Right cardiac atrium (tissue), 5 donors: ENCODE measurements around the gene CXXC5. TPM values are rescaled to one million over a fixed set of nuclear protein-coding genes. Genes with fewer than 3 reads are reported as not detected.

Source experiments
- ATAC-seq, 2 donors: fragments of 200-7000 bp; cut with Tn5 transposase; one replicate each; pipeline versions ENCODE4 v1.8.0 to v1.9.1; 2020; ENCODE audit warnings: moderate library complexity in 2 of 2, mild to moderate bottlenecking in 1 of 2
- DNase-seq, 3 donors: peaks; one replicate each; pipeline ENCODE4 v3.0.0-alpha.2; 2020
- H3K27ac ChIP-seq: one replicate; pipeline ENCODE4 v1.5.1; 2013; ENCODE audit warnings: mild to moderate bottlenecking, low read length, control low read depth, moderate library complexity
- H3K27me3 ChIP-seq: one replicate; pipeline ENCODE4 v1.6.1; 2013; ENCODE audit not compliant: control insufficient read depth, insufficient read depth
- H3K4me1 ChIP-seq: one replicate; pipeline ENCODE4 v1.6.1; 2013; ENCODE audit warnings: low read length; ENCODE audit not compliant: control insufficient read depth, insufficient read depth
- H3K4me3 ChIP-seq: one replicate; pipeline ENCODE4 v1.5.1; 2013; ENCODE audit warnings: low read length, control low read depth
- H3K9me3 ChIP-seq: one replicate; pipeline ENCODE4 v1.6.1; 2013; ENCODE audit warnings: low read length; ENCODE audit not compliant: control insufficient read depth
- WGBS: extraction: QIAGEN DNeasy Blood & Tissue Kit; methylation state at CpG from one replicate; pipeline ENCODE4 v1.1.7; 2013; 5-methylcytosine and 5-hydroxymethylcytosine counted together
- intact Hi-C, 4 donors: fragments of 100-400 bp; cut with DNase I; formaldehyde crosslinking; loops; one replicate each; pipeline versions ENCODE4 v1.11.0 to v1.14.0; 2022 to 2023
- polyA plus RNA-seq: library from polyadenylated mRNA; stranded (reverse); fragments of 200-250 nt; gene quantifications from one replicate; pipeline ENCODE4 v1.2.3, GENCODE V29; 2013
- total RNA-seq, 4 donors: library from RNA; stranded (reverse); fragmentation: NEBNext Ultra II Directional; extraction: Animal tissue kit (Norgen Biotek cat#: 25700); gene quantifications; one replicate each; pipeline ENCODE4 v1.2.1, GENCODE V29; 2021
- donor health status: healthy with polysubstance abuse.
- donor health status: DM: no; HTN: yes; CAD: no.
- donor health status: DM: no; HTN: no; CAD: no.
- donor health status: DM: no; HTN: yes; CAD: no; lungs with severe emphysema.
- donor health status: DM: yes; HTN: yes; CAD: no.

Gene CXXC5
- total and polyA plus RNA-seq, 5 donors = 33.9 to 70.5 (median 48.7) TPM

- DNase-seq (peak; percentile 48 to 86 (median 82)), ATAC-seq (peak; percentile 63 to 72)
- H3K9me3 ChIP-seq = no peaks in the 10 kb centered on the region
- intact Hi-C loops = no loop called here
- H3K27ac ChIP-seq = peak overlapping the region; percentile 76
- WGBS = 40% methylated on average over 22 of the region's 22 CpGs
- no peak overlapping the region for H3K4me3 ChIP-seq
- peaks cover 20% of the 10 kb centered on the region for H3K4me1 ChIP-seq
- H3K27me3 ChIP-seq = no peaks in the 10 kb centered on the region
Observed at GRCh38 chr5:139677736-139678613, 29.8 kb downstream of the CXXC5 start.

DNA sequence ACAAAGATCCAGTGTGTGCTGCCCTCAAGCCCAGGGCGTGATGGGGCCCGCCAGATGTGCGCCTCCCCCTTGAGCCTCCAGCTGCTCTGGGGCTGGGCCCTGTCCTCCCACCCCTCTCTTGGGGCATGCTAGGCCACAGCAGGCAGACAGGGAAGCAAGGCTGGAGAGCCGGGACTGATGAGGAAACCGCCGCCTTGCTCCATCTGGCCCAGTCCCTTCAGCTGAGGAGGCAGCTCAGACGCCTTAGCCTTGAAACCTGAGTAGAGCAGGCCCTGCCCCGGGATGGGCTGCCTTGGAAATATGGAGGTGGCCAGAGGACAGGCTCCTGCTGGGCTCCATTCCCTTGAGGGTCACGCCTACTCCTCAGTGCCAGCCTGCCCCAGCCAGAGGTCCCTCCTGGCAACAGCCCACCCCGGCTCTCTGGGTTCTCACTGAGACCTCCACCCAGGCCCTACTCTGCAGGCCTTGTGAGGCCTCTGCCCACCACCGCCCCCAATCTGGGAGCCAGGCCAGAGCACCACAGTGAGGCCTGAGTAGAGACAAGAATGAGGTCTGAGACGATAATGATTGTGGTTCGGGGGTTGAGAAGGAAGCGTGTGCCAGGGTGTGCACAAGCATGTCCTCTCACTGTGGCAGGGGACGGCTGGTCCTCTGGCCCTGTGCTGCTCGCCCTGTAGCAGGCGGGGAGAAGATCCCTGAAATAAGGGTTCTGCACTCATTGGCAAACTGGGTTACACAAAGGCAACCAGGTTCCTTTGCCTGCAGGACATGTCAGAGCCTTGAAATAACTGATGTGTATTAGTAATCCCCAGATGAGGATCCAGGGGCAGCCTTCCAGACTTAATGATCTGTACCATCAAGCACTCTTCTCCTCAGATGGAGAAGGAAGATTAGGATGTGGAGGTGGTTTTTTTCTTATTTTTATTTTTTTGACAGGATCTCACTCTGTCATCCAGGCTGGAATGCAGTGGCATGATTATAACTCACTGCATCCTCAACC, 30.9 kb downstream of the CXXC5 start:
- DNase-seq (peak in 2 of 3 donors; percentile 51 to 68), ATAC-seq (peak; percentile 13 to 29)
- Histone ChIP-seq H3K27ac (peak overlapping the region; percentile 26), H3K27me3 (no peaks in the 10 kb centered on the region), H3K4me3 (no peak overlapping the region), H3K4me1 (peaks cover 20% of the 10 kb centered on the region), H3K9me3 (no peaks in the 10 kb centered on the region)
- intact Hi-C loops = no loop called here
- WGBS = 66% methylated on average over 17 of the region's 17 CpGs

DNA sequence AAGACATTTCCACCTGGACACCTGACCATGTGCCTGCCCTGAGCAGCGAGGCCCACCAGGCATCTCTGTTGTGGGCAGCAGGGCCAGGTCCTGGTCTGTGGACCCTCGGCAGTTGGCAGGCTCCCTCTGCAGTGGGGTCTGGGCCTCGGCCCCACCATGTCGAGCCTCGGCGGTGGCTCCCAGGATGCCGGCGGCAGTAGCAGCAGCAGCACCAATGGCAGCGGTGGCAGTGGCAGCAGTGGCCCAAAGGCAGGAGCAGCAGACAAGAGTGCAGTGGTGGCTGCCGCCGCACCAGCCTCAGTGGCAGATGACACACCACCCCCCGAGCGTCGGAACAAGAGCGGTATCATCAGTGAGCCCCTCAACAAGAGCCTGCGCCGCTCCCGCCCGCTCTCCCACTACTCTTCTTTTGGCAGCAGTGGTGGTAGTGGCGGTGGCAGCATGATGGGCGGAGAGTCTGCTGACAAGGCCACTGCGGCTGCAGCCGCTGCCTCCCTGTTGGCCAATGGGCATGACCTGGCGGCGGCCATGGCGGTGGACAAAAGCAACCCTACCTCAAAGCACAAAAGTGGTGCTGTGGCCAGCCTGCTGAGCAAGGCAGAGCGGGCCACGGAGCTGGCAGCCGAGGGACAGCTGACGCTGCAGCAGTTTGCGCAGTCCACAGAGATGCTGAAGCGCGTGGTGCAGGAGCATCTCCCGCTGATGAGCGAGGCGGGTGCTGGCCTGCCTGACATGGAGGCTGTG, 32.4 kb downstream of the CXXC5 start:
- Histone ChIP-seq H3K4me3 (no peak overlapping the region), H3K9me3 (no peaks in the 10 kb centered on the region), H3K4me1 (peaks cover 17% of the 10 kb centered on the region), H3K27ac (no peak overlapping the region), H3K27me3 (no peaks in the 10 kb centered on the region)
- ATAC-seq (no peak), DNase-seq (peak in 1 of 3 donors; percentile 61)
- intact Hi-C loops = no loop called here
- 95% methylated on average over 36 of the region's 36 CpGs for WGBS

DNA sequence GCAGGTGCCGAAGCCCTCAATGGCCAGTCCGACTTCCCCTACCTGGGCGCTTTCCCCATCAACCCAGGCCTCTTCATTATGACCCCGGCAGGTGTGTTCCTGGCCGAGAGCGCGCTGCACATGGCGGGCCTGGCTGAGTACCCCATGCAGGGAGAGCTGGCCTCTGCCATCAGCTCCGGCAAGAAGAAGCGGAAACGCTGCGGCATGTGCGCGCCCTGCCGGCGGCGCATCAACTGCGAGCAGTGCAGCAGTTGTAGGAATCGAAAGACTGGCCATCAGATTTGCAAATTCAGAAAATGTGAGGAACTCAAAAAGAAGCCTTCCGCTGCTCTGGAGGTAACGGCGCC, 32.9 kb downstream of the CXXC5 start:
- no peak overlapping the region for H3K4me3 ChIP-seq
- H3K9me3 ChIP-seq = no peaks in the 10 kb centered on the region
- intact Hi-C loops = no loop called here
- H3K27me3 ChIP-seq = no peaks in the 10 kb centered on the region
- 95% methylated on average over 22 of the region's 22 CpGs for WGBS
- peaks cover 17% of the 10 kb centered on the region for H3K4me1 ChIP-seq
- H3K27ac ChIP-seq = no peak overlapping the region
- DNase-seq (no peak), ATAC-seq (no peak)

GRCh38 chr5:139681466-139681865, 33.3 kb downstream of the CXXC5 start:
- H3K27me3 ChIP-seq = no peaks in the 10 kb centered on the region
- H3K27ac ChIP-seq = no peak overlapping the region
- DNase-seq (no peak), ATAC-seq (no peak)
- H3K4me1 ChIP-seq = peaks cover 17% of the 10 kb centered on the region
- intact Hi-C loops = no loop called here
- H3K4me3 ChIP-seq = no peak overlapping the region
- no peaks in the 10 kb centered on the region for H3K9me3 ChIP-seq

- H3K27me3 ChIP-seq = no peaks in the 10 kb centered on the region
- no peaks in the 10 kb centered on the region for H3K9me3 ChIP-seq
- H3K4me3 ChIP-seq = no peak overlapping the region
- DNase-seq (no peak), ATAC-seq (no peak)
- H3K27ac ChIP-seq = no peak overlapping the region
- intact Hi-C loops = no loop called here
- peaks cover 14% of the 10 kb centered on the region for H3K4me1 ChIP-seq
- WGBS = 78% methylated on average over 29 of the region's 29 CpGs
Observed at GRCh38 chr5:139682016-139682975, 34.1 kb downstream of the CXXC5 start.

DNA sequence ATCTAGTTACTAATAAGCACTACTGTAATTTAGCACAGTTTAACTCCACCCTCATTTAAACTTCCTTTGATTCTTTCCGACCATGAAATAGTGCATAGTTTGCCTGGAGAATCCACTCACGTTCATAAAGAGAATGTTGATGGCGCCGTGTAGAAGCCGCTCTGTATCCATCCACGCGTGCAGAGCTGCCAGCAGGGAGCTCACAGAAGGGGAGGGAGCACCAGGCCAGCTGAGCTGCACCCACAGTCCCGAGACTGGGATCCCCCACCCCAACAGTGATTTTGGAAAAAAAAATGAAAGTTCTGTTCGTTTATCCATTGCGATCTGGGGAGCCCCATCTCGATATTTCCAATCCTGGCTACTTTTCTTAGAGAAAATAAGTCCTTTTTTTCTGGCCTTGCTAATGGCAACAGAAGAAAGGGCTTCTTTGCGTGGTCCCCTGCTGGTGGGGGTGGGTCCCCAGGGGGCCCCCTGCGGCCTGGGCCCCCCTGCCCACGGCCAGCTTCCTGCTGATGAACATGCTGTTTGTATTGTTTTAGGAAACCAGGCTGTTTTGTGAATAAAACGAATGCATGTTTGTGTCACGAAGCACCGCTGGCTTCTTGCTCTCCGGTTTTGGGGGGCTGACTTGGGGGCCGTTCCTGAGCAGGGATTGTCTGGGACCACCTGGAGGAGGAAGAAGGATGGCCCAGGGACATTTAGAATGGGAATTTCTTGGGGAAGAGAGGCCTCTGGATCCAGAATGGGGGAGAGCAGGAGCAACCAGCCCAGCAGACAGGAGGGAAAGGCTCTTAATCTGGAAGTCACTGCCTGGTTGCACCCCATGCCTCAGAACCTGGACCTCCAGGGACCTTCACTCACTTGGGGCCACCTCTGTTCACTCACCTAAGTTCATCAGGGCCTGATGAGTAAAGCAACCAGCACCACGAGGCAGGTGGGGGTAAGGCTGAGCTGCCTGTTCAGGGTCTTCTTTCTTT, 35.4 kb downstream of the CXXC5 start:
- no peak for DNase-seq
- H3K4me3 ChIP-seq = no peak overlapping the region
- intact Hi-C loops = no loop called here
- WGBS = 57% methylated on average over 20 of the region's 20 CpGs
- H3K27ac ChIP-seq = no peak overlapping the region
- ATAC-seq = no peak
- no peaks in the 10 kb centered on the region for H3K27me3 ChIP-seq
- H3K4me1 ChIP-seq = peaks cover 6% of the 10 kb centered on the region
- H3K9me3 ChIP-seq = no peaks in the 10 kb centered on the region

DNA sequence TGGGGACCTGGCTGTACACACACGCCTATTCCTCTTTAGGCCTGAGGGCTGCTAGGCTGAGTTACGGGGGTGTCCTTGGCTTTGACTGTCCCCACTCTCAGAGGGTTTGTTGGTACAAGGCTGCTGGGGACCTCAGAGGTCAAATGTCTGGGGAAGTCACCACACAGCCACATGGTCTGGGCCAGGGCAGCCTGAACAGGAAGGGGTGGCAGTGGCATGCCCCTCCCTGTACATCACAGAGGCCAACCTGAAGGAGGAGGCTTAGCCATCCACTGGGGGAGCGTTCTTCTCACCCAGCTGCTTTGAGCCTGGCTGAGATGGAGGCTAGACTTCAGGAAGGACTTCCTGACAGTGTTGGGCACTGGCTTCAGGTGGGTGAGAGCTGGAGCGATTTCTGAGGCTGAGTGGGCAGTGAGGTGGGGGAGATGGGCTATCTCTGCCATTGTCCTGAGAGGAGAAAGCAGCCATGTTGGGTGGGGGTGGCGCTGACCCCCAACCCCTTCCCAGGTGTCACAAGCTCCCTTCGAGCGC, 36.3 kb downstream of the CXXC5 start:
- DNase-seq (no peak), ATAC-seq (no peak)
- intact Hi-C loops = no loop called here
- H3K27ac ChIP-seq = peak overlapping the region; percentile 48
- peaks cover 2% of the 10 kb centered on the region for H3K4me1 ChIP-seq
- no peak overlapping the region for H3K4me3 ChIP-seq
- WGBS = 81% methylated on average over 7 of the region's 7 CpGs
- no peaks in the 10 kb centered on the region for H3K27me3 ChIP-seq
- no peaks in the 10 kb centered on the region for H3K9me3 ChIP-seq
